K562 (cell line): ENCODE measurements around the gene GLP1R. TPM values are rescaled to one million over a fixed set of nuclear protein-coding genes. Genes with fewer than 3 reads are reported as not detected.

Source experiments
- BRD4 ChIP-seq: fragments of 200-600 bp; sonication (generic); IDR thresholded peaks from 2 replicates; pipeline ENCODE4 v1.6.1; 2017; ENCODE audit warnings: inconsistent platforms
- MLLT1 ChIP-seq, 2 experiments: fragments of 450-650 bp; IDR thresholded peaks; 2 replicates each; pipeline ENCODE4 v1.6.1; 2016
- SMC3 ChIP-seq: conservative IDR thresholded peaks from 2 replicates; pipeline ENCODE4 v1.6.1; 2011; ENCODE audit warnings: low read depth, low read length, improper control_type of control experiment; ENCODE audit not compliant: insufficient read depth
- TCFL5 ChIP-seq: fragments of 250-450 bp; sonication (Bioruptor Pico); conservative IDR thresholded peaks from 2 replicates; pipeline ENCODE4 v1.6.1; 2021; ENCODE audit warnings: mild to moderate bottlenecking, moderate library complexity, matching md5 sums
- ZBTB40 ChIP-seq, 2 experiments: fragments of 450-650 bp in 1 of 2; sonication (generic) in 1 of 2; formaldehyde crosslinking in 1 of 2; IDR thresholded peaks; 2 replicates each; pipeline versions ENCODE4 v1.7.1 to v1.9.0; 2016 to 2022; ENCODE audit warnings: inconsistent platforms in 1 of 2, mild to moderate bottlenecking in 1 of 2, missing genetic modification reagents in 1 of 2
- ZSCAN29 ChIP-seq: fragments of 450-650 bp; IDR thresholded peaks from 2 replicates; pipeline ENCODE4 v1.6.1; 2017
- polyA plus RNA-seq, 8 experiments: library from polyadenylated mRNA; depleted of rRNA in 4 of 8; stranded (reverse) in 5 of 8; unstranded in 3 of 8; fragments of >200 nt; fragmentation: Nextera tagmentation in 2 of 8; fragmentation: Illumina TruSeq in 1 of 8; extraction: Ambion mirVana in 2 of 8; extraction: Trizol in 1 of 8; gene quantifications; 2 replicates each; pipeline versions ENCODE4 v1.2.1 to v1.2.3, GENCODE V29; 2011 to 2014; ENCODE audit warnings: inconsistent platforms in 1 of 8, missing spikeins in 1 of 8
- total RNA-seq, 7 experiments: library from RNA; depleted of rRNA in 6 of 7; stranded (reverse); fragments of >200 nt in 6 of 7; fragmentation: Illumina TruSeq in 2 of 7; extraction: Trizol in 2 of 7; gene quantifications; 2 replicates each; pipeline versions ENCODE4 v1.2.1 to v1.2.3, GENCODE V29; 2011 to 2021; ENCODE audit warnings: low replicate concordance in 1 of 7

Gene GLP1R
- total and polyA plus RNA-seq, 9 of the 15 experiments (the other 6 are each of a cell fraction or from before 2014, with no cell fraction given): not detected

- TF ChIP-seq ZBTB40 (IDR thresholded peaks at IDR 0.05) (no peak), ZBTB40 (CRISPR knock-in tag; IDR thresholded peaks at IDR 0.05) (no peak), ZSCAN29 (no peak), MLLT1 (IDR thresholded peaks at IDR 0.05) (no peak), TCFL5 (CRISPR knock-in tag) (no peak), SMC3 (no peak), BRD4 (no peak)
These were observed 12.0 kb downstream of the GLP1R start (continued) for GRCh38 chr6:39060467-39061160.
